ENCODE measurements around the gene SMARCD3.

Gene SMARCD3

DNA sequence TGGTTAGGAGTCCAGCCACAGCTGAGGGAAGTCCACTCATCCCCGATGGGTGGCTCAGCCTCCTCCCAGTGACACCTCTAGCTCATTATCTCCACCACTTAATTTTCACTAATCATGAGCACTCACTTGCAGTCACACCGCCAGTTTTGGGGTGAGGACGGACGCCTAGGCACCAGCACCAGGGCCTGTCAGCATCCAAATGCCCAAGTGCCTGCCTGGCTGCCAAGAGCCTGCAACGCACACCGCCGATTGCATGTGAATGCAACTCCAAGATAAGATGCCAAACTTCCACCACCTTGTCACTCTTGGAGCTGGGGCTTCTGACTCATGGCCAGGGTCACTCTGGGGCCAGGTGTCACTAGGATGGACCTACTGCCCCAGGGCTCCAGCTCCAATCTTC lies 24.4 kb upstream of the SMARCD3 start:
- no peak for DNase-seq (ENCODE audit: low read depth, low spot score)

GRCh38 chr7:151272405-151272804 lies 23.9 kb upstream of the SMARCD3 start:
- DNase-seq (ENCODE audit: low read depth, low spot score), result no peak

DNA sequence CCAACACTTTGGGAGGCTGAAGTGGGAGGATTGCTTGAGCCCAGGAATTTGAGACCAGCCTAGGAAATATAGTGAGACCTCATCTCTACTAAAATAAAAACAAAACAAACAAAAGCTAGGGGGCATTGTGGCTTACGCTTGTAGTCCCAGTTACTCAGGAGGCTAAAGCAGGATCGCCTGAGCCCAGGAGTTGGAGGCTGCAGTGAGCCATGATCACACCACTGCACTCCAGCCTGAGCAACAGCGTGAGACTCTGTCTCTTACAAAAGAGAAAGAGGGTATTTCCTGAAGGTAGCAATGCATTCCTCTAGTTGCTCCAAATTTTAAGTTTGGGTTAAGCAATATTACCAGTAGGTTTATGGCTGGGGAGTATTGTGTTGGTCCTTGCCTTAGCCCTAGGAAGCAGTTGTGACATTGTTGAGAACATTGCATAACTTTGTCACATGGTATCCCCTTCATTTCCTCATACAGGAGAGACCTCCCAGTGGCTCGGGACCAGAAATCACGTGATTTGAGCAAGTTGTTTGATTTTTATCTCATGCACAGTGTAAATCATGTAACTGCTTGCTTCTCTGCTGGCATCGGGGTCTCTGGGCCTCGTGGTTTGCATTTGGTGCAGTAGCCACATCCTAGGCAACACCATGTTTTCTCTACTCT lies 23.3 kb upstream of the SMARCD3 start:
- DNase-seq (ENCODE audit: low read depth, low spot score), result no peak

DNA sequence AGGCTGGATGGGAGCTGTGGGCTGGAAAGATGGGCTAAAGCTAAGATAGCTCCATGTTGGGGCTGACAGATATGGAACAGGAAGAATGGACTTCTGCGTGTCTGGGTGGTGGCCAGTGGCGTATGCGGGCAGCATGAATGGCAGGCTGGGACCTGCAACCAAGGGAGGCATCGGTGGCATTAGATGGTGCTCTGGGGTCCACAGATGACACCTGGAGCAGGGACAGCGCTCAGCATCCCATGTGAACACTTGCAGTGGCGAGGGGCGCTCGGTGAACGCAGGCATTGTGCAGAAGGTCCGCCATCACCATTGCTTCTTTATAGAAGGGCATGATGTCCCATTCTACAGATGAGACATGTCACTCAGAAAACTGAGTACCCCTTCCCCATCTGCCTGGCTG lies 21.0 kb upstream of the SMARCD3 start:
- DNase-seq (ENCODE audit: low read depth, low spot score), result no peak

- DNase-seq (ENCODE audit: low read depth, low spot score), result no peak
Observed at GRCh38 chr7:151265351-151265931, 16.9 kb upstream of the SMARCD3 start.

DNA sequence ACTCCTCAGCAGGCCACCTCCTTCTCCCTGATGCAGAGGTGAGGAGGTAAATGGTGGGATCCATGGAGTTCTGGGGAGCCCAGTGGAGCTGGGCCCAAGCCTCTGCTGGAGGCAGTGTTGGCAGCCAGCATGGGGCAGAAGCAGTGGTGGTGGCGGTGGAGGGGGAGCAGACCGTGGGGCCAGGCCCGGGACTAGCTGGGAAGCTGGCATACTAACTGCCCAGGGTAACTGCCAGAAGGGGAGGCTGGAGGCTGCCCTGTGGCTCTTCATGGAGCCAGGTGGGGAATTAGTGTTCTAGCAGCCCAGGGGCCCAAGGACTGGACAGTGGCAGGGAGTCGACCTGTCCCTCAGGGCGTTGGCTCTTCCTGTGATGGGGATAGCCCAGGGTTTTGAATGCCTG lies 16.1 kb upstream of the SMARCD3 start:
- no peak for DNase-seq (ENCODE audit: low read depth, low spot score)

DNA sequence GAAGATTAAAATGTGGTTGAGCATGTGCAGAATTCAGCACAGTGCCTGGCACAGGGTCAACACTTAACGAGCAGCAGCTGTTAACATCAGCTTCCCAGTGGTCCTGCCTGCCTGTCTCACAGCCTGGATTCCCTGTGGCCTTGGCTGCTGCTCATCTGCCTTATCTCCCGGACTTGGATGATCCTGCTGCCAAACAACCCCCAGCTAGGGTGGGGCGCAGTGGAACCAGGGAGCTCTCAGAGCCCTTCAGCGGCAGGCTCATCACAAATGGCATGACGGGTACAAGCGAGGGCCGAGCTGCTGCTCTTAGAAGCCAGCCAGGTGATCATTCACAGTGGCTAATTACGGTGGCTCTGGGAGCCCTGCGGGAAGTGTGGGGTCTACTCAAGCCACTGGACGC lies 13.0 kb upstream of the SMARCD3 start:
- DNase-seq (ENCODE audit: low read depth, low spot score), result no peak

DNA sequence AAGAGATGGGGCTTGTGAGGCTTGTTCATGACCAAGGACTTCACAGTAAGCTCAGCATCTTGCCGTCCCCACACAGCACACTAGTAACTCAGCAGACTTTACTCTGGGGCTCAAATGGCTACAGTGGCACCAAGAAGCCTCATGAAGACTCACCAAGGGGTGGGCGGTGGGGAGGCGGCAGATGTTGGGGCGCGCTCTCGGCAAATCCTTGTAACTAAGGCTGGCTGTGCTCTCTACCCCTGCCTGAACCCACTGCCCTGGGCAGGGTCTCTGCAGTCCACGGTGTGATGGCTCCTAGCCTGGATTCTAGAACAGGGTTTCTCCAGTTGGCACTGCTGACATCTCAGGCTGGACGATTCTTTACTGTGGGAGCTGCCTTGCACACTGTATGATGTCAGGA lies 12.4 kb upstream of the SMARCD3 start:
- DNase-seq (ENCODE audit: low read depth, low spot score), result no peak

GRCh38 chr7:151260471-151260870 lies 12.0 kb upstream of the SMARCD3 start:
- no peak for DNase-seq (ENCODE audit: low read depth, low spot score)

GRCh38 chr7:151257990-151258389 lies 9.5 kb upstream of the SMARCD3 start:
- DNase-seq (ENCODE audit: low read depth, low spot score), result no peak

- no peak for DNase-seq (ENCODE audit: low read depth, low spot score)
Observed at GRCh38 chr7:151256410-151257045, 8.0 kb upstream of the SMARCD3 start.

DNA sequence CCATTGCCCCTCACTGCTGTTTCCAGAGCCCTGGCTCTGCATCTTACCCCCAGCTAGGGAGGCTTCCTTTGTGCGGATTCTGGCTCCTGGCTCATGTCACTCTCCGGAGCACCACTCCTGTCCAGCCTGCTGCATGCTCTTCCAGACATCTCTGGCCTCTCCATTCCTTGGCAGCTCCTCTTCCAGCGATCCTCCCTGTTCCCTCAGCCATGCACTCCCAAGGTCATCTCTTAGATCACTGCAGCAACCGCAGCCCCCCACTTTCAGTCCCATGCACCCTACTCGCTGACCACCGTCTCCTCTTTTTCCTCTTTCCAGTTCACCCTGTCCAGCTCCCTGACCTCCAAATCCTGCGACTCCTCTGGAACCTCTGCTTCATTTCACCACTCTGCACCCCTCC lies 6.9 kb upstream of the SMARCD3 start:
- DNase-seq (ENCODE audit: low read depth, low spot score), result no peak

DNA sequence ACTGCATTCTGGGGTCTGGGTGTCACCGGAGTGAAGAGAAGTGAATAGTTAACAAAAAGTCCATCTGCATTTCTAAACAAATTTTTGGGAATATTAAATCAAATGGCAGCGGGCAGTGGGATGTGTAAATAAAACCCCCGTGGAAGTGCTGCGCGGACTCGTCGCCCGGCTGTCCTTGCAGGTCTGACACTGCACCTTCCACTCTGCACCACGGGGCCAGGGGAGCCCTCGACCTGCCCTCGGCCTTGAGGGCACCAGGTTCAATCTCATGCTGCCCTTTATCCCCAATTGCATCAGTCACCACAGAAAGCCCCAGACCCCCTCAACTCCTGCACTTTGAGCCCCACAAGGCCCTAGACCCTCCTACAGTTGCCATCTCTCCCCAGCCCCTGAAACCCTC lies 6.4 kb upstream of the SMARCD3 start:
- DNase-seq (ENCODE audit: low read depth, low spot score), result no peak

- no peak for DNase-seq (ENCODE audit: low read depth, low spot score)
Observed at GRCh38 chr7:151254316-151254715, 5.8 kb upstream of the SMARCD3 start.

- no peak for DNase-seq (ENCODE audit: low read depth, low spot score)
Observed at GRCh38 chr7:151252961-151253711, 4.6 kb upstream of the SMARCD3 start.

GRCh38 chr7:151252561-151252835 lies 4.0 kb upstream of the SMARCD3 start:
- DNase-seq (ENCODE audit: low read depth, low spot score), result no peak

DNA sequence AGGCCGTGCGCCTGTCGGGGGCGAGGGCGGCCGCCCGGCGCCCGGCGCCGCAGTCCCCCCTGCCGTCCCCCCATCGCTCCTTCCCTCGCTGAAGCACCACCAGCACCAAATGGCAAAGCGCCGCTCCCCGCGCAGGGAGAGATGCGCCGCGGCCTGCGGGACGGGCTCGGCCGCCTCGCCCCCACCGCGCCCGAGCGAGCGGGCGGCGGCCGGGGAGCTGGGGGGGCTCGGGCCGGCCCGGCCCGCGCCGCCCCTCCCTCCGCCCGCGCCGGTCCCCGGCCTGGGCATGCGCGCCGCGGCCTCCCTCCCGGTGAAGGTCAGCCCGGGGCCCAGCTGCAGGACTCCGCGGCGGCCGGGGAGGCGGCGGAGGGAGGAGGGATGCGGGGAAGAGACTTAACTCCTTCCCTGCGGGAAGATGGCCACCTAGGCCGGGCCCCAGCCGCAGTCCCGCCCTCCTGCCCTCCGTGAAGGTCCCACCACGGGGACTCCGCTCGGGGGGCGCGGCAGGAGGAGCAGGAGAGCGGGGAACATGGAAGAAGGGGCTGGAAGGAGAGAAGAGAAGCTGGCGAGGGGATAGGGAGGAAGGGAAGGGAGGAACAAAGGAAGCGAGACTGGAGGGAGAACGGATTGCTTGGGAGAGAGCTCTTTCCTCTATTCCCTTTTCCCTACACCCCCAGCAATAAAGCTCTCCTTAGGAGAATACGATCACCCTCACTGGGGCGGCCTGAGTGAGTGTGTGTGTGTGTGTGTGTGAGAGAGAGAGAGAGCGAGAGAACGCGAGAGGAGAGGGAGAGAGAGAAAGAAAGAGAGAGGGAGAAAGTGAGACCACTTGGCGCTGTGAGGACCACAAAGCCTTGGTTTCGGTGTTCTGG lies 3.4 kb upstream of the SMARCD3 start:
- no peak for DNase-seq (ENCODE audit: low read depth, low spot score)

DNA sequence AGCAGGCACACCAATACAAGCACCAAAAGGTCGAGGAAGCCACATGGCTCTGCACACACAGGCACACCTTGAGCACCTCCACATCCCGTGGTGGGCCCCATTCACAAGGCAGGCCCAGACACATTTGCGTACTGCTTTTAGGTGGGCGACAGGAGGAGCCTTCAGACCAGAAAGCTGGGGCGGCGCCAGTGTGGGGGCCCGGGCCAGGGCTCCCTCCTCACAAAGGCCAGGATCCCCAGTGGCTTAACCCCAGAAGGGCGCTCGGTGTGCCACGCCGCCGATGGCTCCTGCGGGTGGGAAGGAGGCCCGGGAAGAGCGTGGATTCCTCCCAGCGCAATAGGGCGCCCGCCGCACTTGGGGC lies 2.8 kb upstream of the SMARCD3 start:
- DNase-seq (ENCODE audit: low read depth, low spot score), result peak; percentile 14

- DNase-seq (ENCODE audit: low read depth, low spot score), result no peak
Observed at GRCh38 chr7:151250181-151251132, 2.0 kb upstream of the SMARCD3 start.

DNA sequence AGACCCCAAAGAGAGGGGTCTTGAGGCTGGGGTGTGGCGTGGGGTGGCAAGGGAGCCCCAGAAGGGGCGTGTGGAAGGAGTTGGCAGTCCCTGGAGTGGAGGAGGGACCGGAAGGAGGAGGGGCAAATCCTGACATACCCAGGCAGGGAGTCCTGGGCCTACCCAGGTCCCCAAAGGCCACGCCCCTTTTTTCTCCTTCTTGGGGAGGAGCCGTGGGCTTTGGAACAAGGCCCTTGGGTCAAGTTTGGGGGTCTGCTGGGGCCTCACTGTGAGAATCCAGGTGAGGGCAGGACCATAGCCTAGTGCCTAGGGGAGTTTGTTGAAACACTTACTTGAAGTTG lies 1.2 kb upstream of the SMARCD3 start:
- DNase-seq (ENCODE audit: low read depth, low spot score), result no peak

All from activated naive CD8-positive, alpha-beta T cell treated with anti-CD3 and anti-CD28 coated beads, Interleukin-2, amount 50 U/mL, for 16 hours (primary cell).